DLD1 (cell line): ENCODE measurements around the gene COL6A1.

Experiments used
- in situ Hi-C: cut with HindIII; loops from 2 replicates; pipeline ENCODE4 v1.10.0; 2017; ENCODE audit warnings: low sequenced_read_pairs

Gene COL6A1

GRCh38 chr21:46004168-46004861 is 22.7 kb downstream of the COL6A1 start:
- in situ Hi-C loops: loop anchor here (25.0 kb wide), 1 partner anchor 108 kb away; no protein-coding TSS in a partner anchor

DNA sequence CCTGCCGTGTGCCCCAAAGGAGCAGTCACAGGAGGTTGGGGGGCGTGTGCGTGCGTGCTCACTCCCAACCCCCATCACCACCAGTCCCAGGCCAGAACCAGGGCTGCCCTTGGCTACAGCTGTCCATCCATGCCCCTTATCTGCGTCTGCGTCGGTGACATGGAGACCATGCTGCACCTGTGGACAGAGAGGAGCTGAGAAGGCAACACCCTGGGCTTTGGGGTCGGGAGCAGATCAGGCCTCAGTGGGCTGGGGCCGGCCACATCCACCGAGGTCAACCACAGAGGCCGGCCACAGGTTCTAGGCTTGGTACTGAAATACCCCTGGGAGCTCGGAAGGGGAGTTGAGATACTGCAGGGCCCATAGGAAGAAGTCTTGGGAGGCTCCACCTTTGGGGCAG is 23.5 kb downstream of the COL6A1 start:
- in situ Hi-C loops: loop anchor here (25.0 kb wide), 1 partner anchor 107 kb away; no protein-coding TSS in a partner anchor

- in situ Hi-C loops: loop anchor here (25.0 kb wide), 1 partner anchor 107 kb away; no protein-coding TSS in a partner anchor
Observed at GRCh38 chr21:46005481-46005881, 23.9 kb downstream of the COL6A1 start.

DNA sequence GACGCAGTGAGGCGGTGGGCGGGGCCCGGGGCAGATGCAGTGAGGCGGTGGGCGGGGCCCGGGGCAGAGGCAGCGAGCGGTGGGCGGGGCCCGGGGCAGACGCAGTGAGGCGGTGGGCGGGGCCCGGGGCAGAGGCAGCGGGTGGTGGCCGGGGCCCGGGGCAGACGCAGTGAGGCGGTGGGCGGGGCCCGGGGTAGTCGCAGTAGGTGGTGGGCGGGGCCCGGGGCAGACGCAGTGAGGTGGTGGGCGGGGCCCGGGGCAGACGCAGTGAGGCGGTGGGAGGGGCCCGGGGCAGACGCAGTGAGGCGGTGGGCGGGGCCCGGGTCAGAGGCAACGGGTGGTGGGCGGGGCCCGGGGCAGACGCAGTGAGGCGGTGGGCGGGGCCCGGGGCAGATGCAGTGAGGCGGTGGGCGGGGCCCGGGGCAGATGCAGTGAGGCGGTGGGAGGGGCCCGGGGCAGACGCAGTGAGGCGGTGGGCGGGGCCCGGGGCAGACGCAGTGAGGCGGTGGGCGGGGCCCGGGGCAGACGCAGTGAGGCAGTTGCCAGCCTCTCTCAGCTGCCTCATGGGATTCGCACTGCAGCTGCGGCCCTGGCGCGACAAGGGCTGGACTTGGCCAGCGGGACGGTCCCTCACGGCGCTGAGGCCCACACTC is 24.4 kb downstream of the COL6A1 start:
- in situ Hi-C loops: loop anchor here (25.0 kb wide), 1 partner anchor 106 kb away; no protein-coding TSS in a partner anchor

- in situ Hi-C loops: loop anchor here (25.0 kb wide), 1 partner anchor 105 kb away; no protein-coding TSS in a partner anchor
Observed at GRCh38 chr21:46006547-46007491, 25.2 kb downstream of the COL6A1 start.

DNA sequence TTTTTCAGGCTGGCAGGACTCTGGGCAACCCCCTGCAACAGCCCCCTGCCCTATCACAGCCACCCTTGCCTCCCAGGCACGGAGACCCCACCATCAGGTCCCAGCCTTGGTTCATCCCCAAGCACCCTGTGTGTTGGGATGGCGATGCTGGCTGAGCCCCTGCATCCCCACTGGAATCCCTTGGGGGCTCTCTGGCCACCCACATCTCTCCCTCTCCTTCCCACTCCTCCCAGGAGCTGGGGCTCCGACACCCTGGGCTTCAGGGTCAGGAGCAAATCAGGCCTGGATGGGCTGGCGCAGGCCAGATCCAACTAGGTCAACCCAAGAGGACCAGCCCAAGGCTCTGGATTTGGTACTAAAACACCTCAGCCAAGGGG is 25.9 kb downstream of the COL6A1 start:
- in situ Hi-C loops: loop anchor here (25.0 kb wide), 1 partner anchor 105 kb away; no protein-coding TSS in a partner anchor

- in situ Hi-C loops: loop anchor here (25.0 kb wide), 1 partner anchor 103 kb away; no protein-coding TSS in a partner anchor
Observed at GRCh38 chr21:46008893-46009621, 27.5 kb downstream of the COL6A1 start.

DNA sequence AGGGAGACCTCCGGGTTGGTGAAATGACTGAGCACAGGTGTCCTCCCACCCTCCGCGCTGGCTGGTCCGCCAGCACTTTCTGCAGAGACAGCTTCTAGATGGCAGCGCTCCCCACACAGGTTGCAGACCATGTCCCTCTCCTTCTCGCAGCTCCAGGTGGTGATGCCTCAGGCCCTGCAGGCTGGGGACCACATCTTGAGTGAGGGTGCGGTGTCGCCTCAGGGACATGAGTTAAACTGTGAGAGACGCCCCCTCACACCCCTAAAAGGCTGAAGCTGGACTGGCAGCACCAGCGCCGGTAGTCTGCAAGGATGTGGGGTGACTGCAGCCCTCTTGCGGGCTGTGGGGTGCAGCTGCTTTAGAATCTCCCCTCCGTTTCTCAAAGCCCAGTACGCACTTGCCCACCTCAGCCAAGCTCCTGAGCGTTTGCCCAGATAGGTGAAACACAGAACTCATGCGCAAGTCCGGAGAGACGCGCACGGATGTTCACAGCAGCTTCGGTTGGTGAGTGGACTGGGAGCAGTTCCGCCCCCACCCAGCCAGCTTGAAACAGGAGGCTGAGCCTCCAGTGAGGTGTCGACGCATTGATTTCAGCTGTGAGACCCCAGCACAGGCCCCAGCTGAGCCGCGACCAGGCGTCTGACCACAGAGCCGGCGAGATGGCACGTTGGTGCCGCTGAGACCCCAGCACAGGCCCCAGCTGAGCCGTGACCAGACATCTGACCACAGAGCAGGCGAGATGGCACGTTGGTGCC is 28.6 kb downstream of the COL6A1 start:
- in situ Hi-C loops: loop anchor here (25.0 kb wide), 1 partner anchor 102 kb away; no protein-coding TSS in a partner anchor

DNA sequence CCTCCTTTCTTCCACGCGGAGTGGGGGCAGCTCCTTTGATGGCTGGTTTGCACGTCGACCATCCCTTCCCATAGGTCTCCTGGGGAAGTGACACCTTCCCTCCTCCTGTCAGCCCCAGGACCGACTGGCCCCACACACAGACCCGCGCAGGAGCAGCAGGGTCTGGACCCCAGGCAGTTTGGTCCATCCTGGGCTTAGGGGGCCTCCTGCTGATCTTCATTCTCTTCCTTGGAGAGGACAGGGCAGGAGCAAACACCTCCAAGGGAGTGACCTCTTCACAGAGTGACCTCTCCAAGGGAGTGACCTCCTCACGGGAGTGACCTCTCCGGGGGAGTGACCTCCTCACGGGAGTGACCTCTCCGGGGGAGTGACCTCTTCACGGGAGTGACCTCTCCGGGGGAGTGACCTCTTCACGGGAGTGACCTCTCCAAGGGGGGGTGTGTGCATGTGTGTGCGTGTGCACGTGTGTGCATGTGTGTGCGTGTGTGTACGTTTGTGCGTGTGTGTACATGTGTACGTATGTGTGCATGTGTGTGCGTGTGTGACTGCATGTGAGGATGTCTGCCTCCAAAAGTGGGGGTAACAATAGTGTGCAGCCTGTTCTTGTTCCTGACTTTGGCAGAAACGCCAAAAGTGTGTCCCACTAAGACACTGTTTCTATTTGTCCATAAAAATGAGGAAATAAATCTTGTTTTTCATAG is 29.8 kb downstream of the COL6A1 start:
- in situ Hi-C loops: loop anchor here (25.0 kb wide), 1 partner anchor 101 kb away; no protein-coding TSS in a partner anchor

- in situ Hi-C loops: loop anchor here (25.0 kb wide), 1 partner anchor 100 kb away; no protein-coding TSS in a partner anchor
Observed at GRCh38 chr21:46012154-46012553, 30.6 kb downstream of the COL6A1 start.

DNA sequence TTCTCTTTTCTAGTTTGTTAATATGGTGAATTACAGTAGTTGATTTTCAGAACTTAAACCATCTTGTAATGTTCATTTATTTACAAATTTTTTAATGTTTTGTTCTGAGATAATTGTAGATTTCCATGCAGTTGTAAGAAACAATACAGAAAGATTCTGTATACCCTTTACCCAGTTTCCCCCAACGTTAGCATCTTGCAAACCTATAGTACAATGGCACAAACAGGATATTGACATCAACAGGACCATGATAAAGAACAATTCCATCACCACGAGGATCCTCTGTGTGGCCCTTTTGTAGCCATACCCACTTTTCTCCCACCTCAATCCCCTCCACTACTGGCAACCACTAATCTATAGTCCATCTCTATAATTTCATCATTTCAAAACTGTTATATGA is 33.3 kb downstream of the COL6A1 start:
- in situ Hi-C loops: loop anchor here (25.0 kb wide), 1 partner anchor 97 kb away; no protein-coding TSS in a partner anchor

DNA sequence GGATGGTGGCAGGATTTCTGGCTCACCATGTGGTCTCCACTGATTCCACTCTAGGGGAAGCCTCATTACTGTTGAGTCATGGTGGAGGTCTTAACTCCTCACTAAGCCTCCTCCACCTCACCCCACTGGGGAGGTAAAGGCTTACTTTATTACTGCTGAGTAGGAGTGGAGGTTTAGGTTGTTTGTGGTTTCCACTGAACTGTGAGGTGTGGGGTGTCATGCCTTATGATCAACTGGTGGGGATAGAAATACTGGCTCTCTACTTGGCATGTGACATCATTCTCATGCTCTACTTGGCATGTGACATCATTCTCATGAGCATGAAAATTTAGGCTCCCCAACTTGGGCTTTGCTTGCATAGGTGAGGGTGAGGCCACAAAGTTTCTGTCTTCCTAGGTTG is 35.6 kb downstream of the COL6A1 start:
- in situ Hi-C loops: loop anchor here (25.0 kb wide), 1 partner anchor 95 kb away; no protein-coding TSS in a partner anchor

- in situ Hi-C loops: loop anchor here (25.0 kb wide), 1 partner anchor 95 kb away; no protein-coding TSS in a partner anchor
Observed at GRCh38 chr21:46017695-46018094, 36.1 kb downstream of the COL6A1 start.

- in situ Hi-C loops: loop anchor here (25.0 kb wide), 1 partner anchor 94 kb away; no protein-coding TSS in a partner anchor
Observed at GRCh38 chr21:46018615-46019014, 37.0 kb downstream of the COL6A1 start.

DNA sequence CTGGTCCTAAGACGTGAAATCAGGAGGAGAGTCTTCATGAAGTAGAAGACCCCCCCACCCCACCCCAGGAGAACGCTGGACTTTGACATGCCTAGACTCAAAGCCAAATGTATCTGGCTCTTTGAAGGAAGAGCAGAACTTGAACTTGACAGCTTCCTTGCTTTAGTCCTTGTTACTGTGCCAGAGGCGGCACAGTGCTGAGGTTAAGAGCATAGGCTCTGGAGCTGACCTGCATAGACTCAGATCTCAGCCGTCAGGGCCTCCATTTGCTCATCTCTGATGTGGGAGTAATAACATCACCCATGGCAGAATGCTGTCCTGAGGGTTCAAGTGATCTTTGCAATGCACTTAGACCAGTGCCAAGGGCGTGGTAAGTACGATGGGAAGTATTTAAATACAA is 39.0 kb downstream of the COL6A1 start:
- in situ Hi-C loops: loop anchor here (25.0 kb wide), 1 partner anchor 92 kb away; no protein-coding TSS in a partner anchor

DNA sequence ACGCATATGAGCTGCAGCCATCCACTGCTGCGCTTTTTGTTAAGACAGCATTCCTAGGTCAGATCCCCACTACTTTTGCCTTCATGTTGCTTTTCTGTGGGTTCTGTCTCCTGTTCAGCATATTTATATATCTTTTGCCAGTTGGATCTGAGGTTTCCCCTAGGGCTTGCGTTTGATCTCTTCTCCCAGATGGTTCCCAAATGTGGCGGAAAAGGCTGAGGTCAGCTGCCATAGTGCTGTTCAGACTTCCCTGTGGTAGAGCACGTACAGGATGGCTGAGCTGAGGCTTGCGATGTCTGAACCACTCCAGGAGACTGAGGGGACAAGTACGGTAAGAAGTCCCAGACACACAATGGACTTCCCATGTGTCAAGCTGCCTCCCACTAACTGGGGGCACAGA is 39.8 kb downstream of the COL6A1 start:
- in situ Hi-C loops: loop anchor here (25.0 kb wide), 1 partner anchor 91 kb away; no protein-coding TSS in a partner anchor

DNA sequence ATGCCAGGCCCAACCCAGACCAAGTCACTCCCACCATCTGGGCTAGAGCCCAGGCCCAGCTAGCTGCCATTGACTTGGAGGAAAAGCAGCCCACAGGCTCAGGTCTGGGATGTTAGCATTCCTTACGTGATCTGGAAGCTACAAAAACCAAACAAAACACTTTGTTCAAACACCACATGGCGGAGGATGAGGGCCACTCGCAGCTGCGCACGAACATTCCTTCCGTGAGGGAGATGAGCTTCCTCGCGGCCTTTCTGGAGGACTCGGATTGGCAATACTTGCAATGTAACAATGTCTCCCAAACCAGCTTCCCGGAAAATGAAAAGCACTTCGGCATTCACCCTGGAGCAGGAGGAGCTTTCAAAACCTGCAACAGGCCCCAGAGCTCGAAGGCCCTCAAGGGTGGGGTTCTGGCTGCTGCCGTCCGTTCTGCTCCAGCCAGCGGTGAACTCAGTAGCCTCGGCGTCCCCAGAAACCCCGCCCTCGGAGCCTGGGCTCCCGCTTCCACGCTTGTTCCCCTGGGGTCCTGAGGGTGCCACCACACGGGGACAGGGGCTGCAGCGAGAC is 40.5 kb downstream of the COL6A1 start:
- in situ Hi-C loops: loop anchor here (25.0 kb wide), 1 partner anchor 90 kb away; no protein-coding TSS in a partner anchor
